HL-60 (cell line): ENCODE results near the gene SPG21.

Experiments used
- DNase-seq, 2 experiments: peaks; one replicate each; pipeline ENCODE4 v3.0.0-alpha.2; 2010 to 2020; ENCODE audit warnings: low read depth in 1 of 2, low spot score in 1 of 2
- H3K27ac ChIP-seq: fragments of 250-450 bp; sonication (Bioruptor Pico); replicated peaks from 2 replicates; pipeline ENCODE4 v1.5.1; 2020; ENCODE audit warnings: mild to moderate bottlenecking, moderate library complexity
- H3K27me3 ChIP-seq: fragments of 250-450 bp; sonication (Bioruptor Pico); 2 replicates; pipeline ENCODE4 v1.5.1; 2021; ENCODE audit warnings: mild to moderate bottlenecking, moderate library complexity; ENCODE audit not compliant: insufficient read depth, poor library complexity, severe bottlenecking
- H3K4me3 ChIP-seq: replicated peaks from 2 replicates; pipeline ENCODE4 v1.5.1; 2011; ENCODE audit warnings: mild to moderate bottlenecking, control low read depth, low read length; ENCODE audit not compliant: insufficient read depth
- CTCF ChIP-seq: IDR thresholded peaks from one replicate; pipeline ENCODE4 v1.5.1; 2011; ENCODE audit warnings: low read length, control low read depth, inconsistent platforms; ENCODE audit not compliant: insufficient read depth
- GABPA ChIP-seq: IDR thresholded peaks from 2 replicates; pipeline ENCODE4 v1.6.1; 2012; ENCODE audit warnings: low read depth
- POLR2AphosphoS5 ChIP-seq: IDR thresholded peaks from 2 replicates; pipeline ENCODE4 v1.6.1; 2012; ENCODE audit warnings: low read depth
- SPI1 ChIP-seq: IDR thresholded peaks from 2 replicates; pipeline ENCODE4 v1.6.1; 2012; ENCODE audit warnings: low read depth, mild to moderate bottlenecking, borderline replicate concordance
- long read RNA-seq: library from polyadenylated mRNA; unstranded; transcript quantifications from one replicate; pipeline ENCODE4 v2.0.0, GENCODE V29; 2020
- TF ChIP-seq, protein P1 (sequence below): IDR thresholded peaks from 2 replicates; pipeline ENCODE4 v1.6.1; 2012; ENCODE audit warnings: low read depth; ENCODE audit not compliant: insufficient replicate concordance

The SPG21 gene
- long read RNA-seq, transcript SPG21-203 (9 exons, 1,613 nt): minor isoform, 5 of 139 reads
- long read RNA-seq, transcript SPG21-201 (9 exons, 1,822 nt): major isoform, 94 of 139 reads
- long read RNA-seq, partial matches to known transcripts: 6 of 139 reads
- long read RNA-seq, other reads (novel, unspliced or antisense): 31 of 139 reads

DNA sequence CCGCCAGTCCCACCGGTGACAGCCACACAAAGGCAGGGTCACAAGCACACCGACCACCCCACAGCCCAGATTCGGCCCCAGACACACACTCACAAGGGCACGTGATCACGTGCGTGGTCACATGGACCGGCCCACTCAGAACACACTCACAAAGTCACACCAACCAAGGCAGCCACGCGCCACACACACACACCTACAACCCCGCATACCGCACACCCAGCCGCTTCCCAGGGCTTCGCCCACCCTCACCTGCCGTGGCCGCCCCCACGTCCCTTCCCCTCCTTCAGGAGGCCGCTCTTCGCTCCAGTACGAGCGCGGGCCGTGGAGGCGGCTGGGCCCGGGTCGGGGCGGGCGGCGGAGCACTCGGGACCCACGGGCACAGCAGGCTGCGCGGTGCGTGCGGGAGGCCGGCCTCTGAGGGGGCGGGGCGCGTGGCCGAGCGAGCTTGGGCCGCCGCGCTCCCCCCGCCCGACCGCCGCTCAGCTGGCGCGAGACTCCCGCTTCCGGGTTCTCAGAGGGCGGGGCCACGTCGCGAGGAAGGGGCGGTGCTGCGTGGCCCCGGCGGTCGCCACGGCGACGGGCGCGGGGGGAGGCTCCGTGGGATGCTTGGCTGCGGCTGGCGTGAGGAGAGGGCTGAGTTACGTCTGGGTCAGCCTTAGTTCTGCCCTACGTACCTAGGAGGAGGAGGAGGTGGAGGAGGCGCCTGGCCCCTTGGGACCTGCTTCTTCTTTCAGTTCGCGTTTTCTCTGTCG is at the start of gene SPG21:
TSS of gene SPG21 (minus strand) at position 499 of the 752 bp plus-strand sequence. CDS start 6,345 bp downstream, outside the sequence.
- peak; percentile 94 to 95 for DNase-seq
- no peaks in the 10 kb centered on the region for H3K27me3 ChIP-seq

DNA sequence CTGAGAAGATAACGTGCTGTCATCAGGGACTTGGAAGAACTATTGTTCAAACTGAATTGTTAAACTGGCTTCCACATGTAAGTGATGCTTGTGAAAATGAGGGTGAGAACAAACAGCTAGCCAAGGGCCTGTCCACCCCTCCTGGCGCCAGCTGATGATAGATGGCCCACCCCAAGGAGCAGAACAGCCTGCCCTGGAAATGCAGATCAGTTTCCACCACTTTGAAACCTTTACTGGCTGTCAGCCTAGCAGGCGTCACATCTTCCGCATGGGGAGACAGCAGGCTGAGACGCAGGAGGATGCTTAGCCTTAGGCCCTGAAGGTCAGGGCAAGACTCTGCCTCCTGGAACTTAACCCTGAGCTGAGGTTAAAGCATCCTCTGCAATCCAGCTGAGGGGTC is 49.1 kb upstream of the SPG21 start:
- Histone ChIP-seq H3K4me3 (no peak overlapping the region), H3K27me3 (no peaks in the 10 kb centered on the region), H3K27ac (no peak overlapping the region)
- DNase-seq: no peak
- TF ChIP-seq SPI1 (no peak), CTCF (no peak), GABPA (no peak), POLR2AphosphoS5 (no peak)
- TF ChIP-seq, protein P1, sequence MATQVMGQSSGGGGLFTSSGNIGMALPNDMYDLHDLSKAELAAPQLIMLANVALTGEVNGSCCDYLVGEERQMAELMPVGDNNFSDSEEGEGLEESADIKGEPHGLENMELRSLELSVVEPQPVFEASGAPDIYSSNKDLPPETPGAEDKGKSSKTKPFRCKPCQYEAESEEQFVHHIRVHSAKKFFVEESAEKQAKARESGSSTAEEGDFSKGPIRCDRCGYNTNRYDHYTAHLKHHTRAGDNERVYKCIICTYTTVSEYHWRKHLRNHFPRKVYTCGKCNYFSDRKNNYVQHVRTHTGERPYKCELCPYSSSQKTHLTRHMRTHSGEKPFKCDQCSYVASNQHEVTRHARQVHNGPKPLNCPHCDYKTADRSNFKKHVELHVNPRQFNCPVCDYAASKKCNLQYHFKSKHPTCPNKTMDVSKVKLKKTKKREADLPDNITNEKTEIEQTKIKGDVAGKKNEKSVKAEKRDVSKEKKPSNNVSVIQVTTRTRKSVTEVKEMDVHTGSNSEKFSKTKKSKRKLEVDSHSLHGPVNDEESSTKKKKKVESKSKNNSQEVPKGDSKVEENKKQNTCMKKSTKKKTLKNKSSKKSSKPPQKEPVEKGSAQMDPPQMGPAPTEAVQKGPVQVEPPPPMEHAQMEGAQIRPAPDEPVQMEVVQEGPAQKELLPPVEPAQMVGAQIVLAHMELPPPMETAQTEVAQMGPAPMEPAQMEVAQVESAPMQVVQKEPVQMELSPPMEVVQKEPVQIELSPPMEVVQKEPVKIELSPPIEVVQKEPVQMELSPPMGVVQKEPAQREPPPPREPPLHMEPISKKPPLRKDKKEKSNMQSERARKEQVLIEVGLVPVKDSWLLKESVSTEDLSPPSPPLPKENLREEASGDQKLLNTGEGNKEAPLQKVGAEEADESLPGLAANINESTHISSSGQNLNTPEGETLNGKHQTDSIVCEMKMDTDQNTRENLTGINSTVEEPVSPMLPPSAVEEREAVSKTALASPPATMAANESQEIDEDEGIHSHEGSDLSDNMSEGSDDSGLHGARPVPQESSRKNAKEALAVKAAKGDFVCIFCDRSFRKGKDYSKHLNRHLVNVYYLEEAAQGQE: no peak

More for the DNA sequence above, at the start of gene SPG21:
- no peak for TF ChIP-seq POLR2AphosphoS5
- TF ChIP-seq, protein P1: no peak
- TF ChIP-seq CTCF: no peak
- no peak for TF ChIP-seq GABPA
- TF ChIP-seq SPI1: no peak
- Histone ChIP-seq H3K27ac (peak within 1 kb of the TSS; percentile 84), H3K4me3 (peak within 1 kb of the TSS; percentile 96)

DNA sequence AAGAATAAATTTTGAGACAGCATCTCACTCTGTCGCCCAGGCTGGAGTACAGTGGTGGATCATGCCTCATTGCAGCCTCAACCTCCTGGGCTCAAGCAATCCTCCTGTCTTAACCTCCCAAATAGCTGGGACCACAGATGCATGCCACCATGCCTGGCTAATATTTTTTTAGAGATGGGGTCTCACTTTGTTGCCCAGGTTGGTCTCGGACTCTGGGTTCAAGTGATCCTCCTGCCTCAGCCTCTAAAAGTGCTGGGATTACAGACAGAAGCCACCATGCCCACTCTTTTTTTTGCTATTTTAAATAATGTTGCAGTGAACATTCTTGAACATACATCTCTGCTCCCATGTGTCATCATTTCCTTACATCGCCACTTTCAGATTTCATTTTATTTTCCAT is 48.7 kb upstream of the SPG21 start:
- TF ChIP-seq, protein P1: no peak
- no peak for TF ChIP-seq SPI1
- TF ChIP-seq GABPA: no peak
- TF ChIP-seq CTCF: no peak
- no peak for TF ChIP-seq POLR2AphosphoS5
- Histone ChIP-seq H3K27ac (no peak overlapping the region), H3K27me3 (no peaks in the 10 kb centered on the region), H3K4me3 (no peak overlapping the region)
- no peak for DNase-seq
